OCI-LY1 (cell line): Measurements from ENCODE around the gene SLC35F3.

ENCODE experiments used
- H2AFZ ChIP-seq: fragments of 200-600 bp; sonication (generic), shearing (Covaris generic); 2 replicates; pipeline ENCODE4 v1.6.0; 2014; ENCODE audit warnings: antibody characterized with exemption, mild to moderate bottlenecking, low read length
- H3F3A ChIP-seq: fragments of 200-600 bp; sonication (generic), shearing (Covaris generic); 2 replicates; pipeline ENCODE4 v1.6.0; 2014; ENCODE audit warnings: mild to moderate bottlenecking, antibody characterized with exemption, low read length, moderate library complexity; ENCODE audit not compliant: insufficient read depth
- H3K27ac ChIP-seq: fragments of 200-600 bp; sonication (generic); 2 replicates; pipeline ENCODE4 v1.5.1; 2014; ENCODE audit warnings: low read length, mixed run types, mild to moderate bottlenecking, low read depth; ENCODE audit not compliant: poor library complexity, severe bottlenecking
- H3K27me3 ChIP-seq: fragments of 200-600 bp; sonication (generic); 2 replicates; pipeline ENCODE4 v1.6.0; 2014; ENCODE audit warnings: antibody characterized with exemption, mild to moderate bottlenecking, low read length, moderate library complexity; ENCODE audit not compliant: insufficient read depth
- H3K36me3 ChIP-seq: fragments of 200-600 bp; sonication (generic); 2 replicates; pipeline ENCODE4 v1.6.1; 2014; ENCODE audit warnings: mild to moderate bottlenecking, antibody characterized with exemption, low read length, moderate library complexity, mixed read lengths; ENCODE audit not compliant: insufficient read depth
- H3K4me1 ChIP-seq: fragments of 200-600 bp; sonication (generic); 2 replicates; pipeline ENCODE4 v1.5.1; 2014; ENCODE audit warnings: mild to moderate bottlenecking, low read length, moderate library complexity; ENCODE audit not compliant: insufficient read depth, severe bottlenecking
- H3K4me2 ChIP-seq: fragments of 200-600 bp; sonication (generic), shearing (Covaris generic); 2 replicates; pipeline ENCODE4 v1.6.1; 2014; ENCODE audit warnings: low read length
- H3K4me3 ChIP-seq: fragments of 200-600 bp; sonication (generic); 2 replicates; pipeline ENCODE4 v1.5.1; 2014; ENCODE audit warnings: low read length, low read depth, mild to moderate bottlenecking, mixed read lengths; ENCODE audit not compliant: poor library complexity, severe bottlenecking
- H3K79me2 ChIP-seq: fragments of 200-600 bp; shearing (Covaris generic); 2 replicates; pipeline ENCODE4 v1.6.1; 2016; ENCODE audit warnings: mixed run types, low read length, mixed read lengths; ENCODE audit not compliant: insufficient read depth
- H3K9ac ChIP-seq: fragments of 200-600 bp; sonication (generic), shearing (Covaris generic); 2 replicates; pipeline ENCODE4 v1.6.1; 2014; ENCODE audit warnings: mild to moderate bottlenecking, low read length, mixed read lengths
- H3K9me2 ChIP-seq: fragments of 200-600 bp; sonication (generic), shearing (Covaris generic); 2 replicates; pipeline ENCODE4 v1.6.1; 2014; ENCODE audit warnings: low read depth, mild to moderate bottlenecking, low read length, mixed read lengths
- H3K9me3 ChIP-seq: fragments of 200-600 bp; shearing (Covaris generic); 2 replicates; pipeline ENCODE4 v1.6.1; 2014; ENCODE audit warnings: low read length, mixed read lengths
- H4K20me1 ChIP-seq: fragments of 200-600 bp; sonication (generic), shearing (Covaris generic); 2 replicates; pipeline ENCODE4 v1.6.0; 2016; ENCODE audit warnings: mild to moderate bottlenecking, low read length; ENCODE audit not compliant: insufficient read depth
- CTCF ChIP-seq: fragments of 200-600 bp; sonication (generic), shearing (Covaris generic); IDR thresholded peaks from 2 replicates; pipeline ENCODE4 v1.5.1; 2017; ENCODE audit warnings: mild to moderate bottlenecking, antibody characterized with exemption, low read length, moderate library complexity, mixed read lengths
- EZH2 ChIP-seq: fragments of 200-600 bp; sonication (generic), shearing (Covaris generic); IDR thresholded peaks from 2 replicates; pipeline ENCODE4 v1.8.0; 2017; ENCODE audit warnings: borderline replicate concordance, mixed run types, mild to moderate bottlenecking, antibody characterized with exemption, low read length, moderate library complexity, mixed read lengths

The SLC35F3 gene

GRCh38 chr1:233864578-233864977 lies 39.9 kb upstream of the SLC35F3 start:
- no peaks in the 10 kb centered on the region for H3K4me1 ChIP-seq

GRCh38 chr1:233865216-233865615 lies 39.3 kb upstream of the SLC35F3 start:
- H3K79me2 ChIP-seq = no peaks in the 10 kb centered on the region
- H3K27me3 ChIP-seq = no peaks in the 10 kb centered on the region
- H3K4me3 ChIP-seq = no peak overlapping the region
- H3K4me2 ChIP-seq = no peak overlapping the region
- no peaks in the 10 kb centered on the region for H3K4me1 ChIP-seq
- H3K36me3 ChIP-seq = no peaks in the 10 kb centered on the region
- no peak overlapping the region for H3K9ac ChIP-seq
- no peak overlapping the region for H2AFZ ChIP-seq
- H3K9me3 ChIP-seq = no peaks in the 10 kb centered on the region; the same call in 1 of the 2 replicates
- H3K27ac ChIP-seq = no peak overlapping the region
- no peaks in the 10 kb centered on the region for H4K20me1 ChIP-seq
- H3K9me2 ChIP-seq = no peaks in the 10 kb centered on the region
- no peak for TF ChIP-seq EZH2
- no peak for TF ChIP-seq CTCF
- no peaks in the 10 kb centered on the region for H3F3A ChIP-seq

More at GRCh38 chr1:233864578-233864977, 39.9 kb upstream of the SLC35F3 start:
- Histone ChIP-seq H3K27me3 (no peaks in the 10 kb centered on the region), H3K4me3 (no peak overlapping the region), H4K20me1 (no peaks in the 10 kb centered on the region), H3K9me3 (no peaks in the 10 kb centered on the region; the same call in 1 of the 2 replicates), H3K4me2 (no peak overlapping the region), H3F3A (no peaks in the 10 kb centered on the region), H3K79me2 (no peaks in the 10 kb centered on the region), H3K27ac (no peak overlapping the region), H3K9me2 (no peaks in the 10 kb centered on the region), H2AFZ (no peak overlapping the region), H3K9ac (no peak overlapping the region), H3K36me3 (no peaks in the 10 kb centered on the region)
- TF ChIP-seq CTCF = no peak
- TF ChIP-seq EZH2 = no peak

GRCh38 chr1:233865902-233866301 lies 38.6 kb upstream of the SLC35F3 start:
- H3K36me3 ChIP-seq = no peaks in the 10 kb centered on the region
- no peaks in the 10 kb centered on the region; the same call in 1 of the 2 replicates for H3K9me3 ChIP-seq
- H3K9ac ChIP-seq = no peak overlapping the region
- H3K27ac ChIP-seq = no peak overlapping the region
- no peaks in the 10 kb centered on the region for H4K20me1 ChIP-seq
- no peaks in the 10 kb centered on the region for H3K4me1 ChIP-seq
- no peaks in the 10 kb centered on the region for H3F3A ChIP-seq
- H3K4me2 ChIP-seq = no peak overlapping the region
- no peaks in the 10 kb centered on the region for H3K9me2 ChIP-seq
- no peak overlapping the region for H2AFZ ChIP-seq
- H3K79me2 ChIP-seq = no peaks in the 10 kb centered on the region
- TF ChIP-seq EZH2 = no peak
- TF ChIP-seq CTCF = no peak
- no peaks in the 10 kb centered on the region for H3K27me3 ChIP-seq
- no peak overlapping the region for H3K4me3 ChIP-seq
